ENCODE data around the gene SLC37A3.
"Not testable (repeated sequence)": the region's sequence is repeated elsewhere in the genome, so short reads cannot be mapped to it uniquely, and the experiment has no call there.

DNA sequence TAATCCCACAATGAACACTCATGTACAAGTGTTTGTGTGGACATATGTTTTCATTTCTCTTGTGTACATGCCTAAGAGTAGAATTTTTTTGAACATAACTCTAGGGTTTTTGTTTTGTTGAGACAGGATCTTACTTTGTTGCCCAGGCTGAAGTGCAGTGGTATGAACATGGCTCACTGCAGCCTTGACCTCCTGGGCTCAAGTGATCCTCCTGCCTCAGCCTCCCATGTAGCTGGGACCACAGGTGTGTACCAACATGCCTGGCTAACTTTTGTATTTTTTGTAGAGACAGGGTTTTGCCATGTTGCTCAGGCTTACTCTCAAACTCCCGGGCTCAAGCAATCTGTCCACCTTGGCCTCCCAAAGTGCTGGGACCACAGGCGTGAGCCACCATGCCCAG is 87.2 kb downstream of the SLC37A3 start:
- TF ChIP-seq POLR2A (IDR thresholded peaks at IDR 0.05), result not testable (repeated sequence)
- TF ChIP-seq, protein P1, sequence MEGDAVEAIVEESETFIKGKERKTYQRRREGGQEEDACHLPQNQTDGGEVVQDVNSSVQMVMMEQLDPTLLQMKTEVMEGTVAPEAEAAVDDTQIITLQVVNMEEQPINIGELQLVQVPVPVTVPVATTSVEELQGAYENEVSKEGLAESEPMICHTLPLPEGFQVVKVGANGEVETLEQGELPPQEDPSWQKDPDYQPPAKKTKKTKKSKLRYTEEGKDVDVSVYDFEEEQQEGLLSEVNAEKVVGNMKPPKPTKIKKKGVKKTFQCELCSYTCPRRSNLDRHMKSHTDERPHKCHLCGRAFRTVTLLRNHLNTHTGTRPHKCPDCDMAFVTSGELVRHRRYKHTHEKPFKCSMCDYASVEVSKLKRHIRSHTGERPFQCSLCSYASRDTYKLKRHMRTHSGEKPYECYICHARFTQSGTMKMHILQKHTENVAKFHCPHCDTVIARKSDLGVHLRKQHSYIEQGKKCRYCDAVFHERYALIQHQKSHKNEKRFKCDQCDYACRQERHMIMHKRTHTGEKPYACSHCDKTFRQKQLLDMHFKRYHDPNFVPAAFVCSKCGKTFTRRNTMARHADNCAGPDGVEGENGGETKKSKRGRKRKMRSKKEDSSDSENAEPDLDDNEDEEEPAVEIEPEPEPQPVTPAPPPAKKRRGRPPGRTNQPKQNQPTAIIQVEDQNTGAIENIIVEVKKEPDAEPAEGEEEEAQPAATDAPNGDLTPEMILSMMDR (IDR thresholded peaks at IDR 0.05), result not testable (repeated sequence)
